HFFc6 (cell line): ENCODE data around the gene SPESP1. TPM values are rescaled to one million over a fixed set of nuclear protein-coding genes. Genes with fewer than 3 reads are reported as not detected.

Experiments used
- DNase-seq: peaks from one replicate; pipeline ENCODE4 v3.0.0-alpha.2; 2018
- H3K27ac Mint-ChIP-seq: 2 replicates; pipeline ENCODE4 v1.8.0; 2020; ENCODE audit warnings: mild to moderate bottlenecking, mixed read lengths
- H3K27me3 Mint-ChIP-seq: 2 replicates; pipeline ENCODE4 v1.8.0; 2021; ENCODE audit warnings: mild to moderate bottlenecking, moderate library complexity, mixed read lengths; ENCODE audit not compliant: insufficient read depth
- H3K36me3 Mint-ChIP-seq: 2 replicates; pipeline ENCODE4 v1.8.0; 2021; ENCODE audit warnings: low read depth, mixed read lengths
- H3K4me1 Mint-ChIP-seq: 2 replicates; pipeline ENCODE4 v1.8.0; 2020; ENCODE audit warnings: low read depth, mixed read lengths
- H3K4me3 Mint-ChIP-seq: 2 replicates; pipeline ENCODE4 v1.8.0; 2020; ENCODE audit warnings: mild to moderate bottlenecking, moderate library complexity, mixed read lengths
- H3K9me3 Mint-ChIP-seq: 2 replicates; pipeline ENCODE4 v1.8.0; 2020; ENCODE audit warnings: mild to moderate bottlenecking, mixed read lengths
- total RNA-seq, 6 experiments: library from RNA; stranded (reverse); fragmentation: NEBNext Ultra II Directional; extraction: Animal tissue kit (Norgen Biotek cat#: 25700); gene quantifications; 2 replicates in 1 of 6; 3 replicates in 5 of 6; pipeline ENCODE4 v1.2.3, GENCODE V29; 2021
- TF ChIP-seq, protein P1 (sequence below): fragments of 200-600 bp; sonication (generic); IDR thresholded peaks from 2 replicates; pipeline ENCODE4 v1.5.0; 2021; ENCODE audit warnings: antibody characterized with exemption, mild to moderate bottlenecking

SPESP1 gene
- total RNA-seq, 6 experiments from 2014 or later = 0.52 to 8.8 (median 7.9) TPM

DNA sequence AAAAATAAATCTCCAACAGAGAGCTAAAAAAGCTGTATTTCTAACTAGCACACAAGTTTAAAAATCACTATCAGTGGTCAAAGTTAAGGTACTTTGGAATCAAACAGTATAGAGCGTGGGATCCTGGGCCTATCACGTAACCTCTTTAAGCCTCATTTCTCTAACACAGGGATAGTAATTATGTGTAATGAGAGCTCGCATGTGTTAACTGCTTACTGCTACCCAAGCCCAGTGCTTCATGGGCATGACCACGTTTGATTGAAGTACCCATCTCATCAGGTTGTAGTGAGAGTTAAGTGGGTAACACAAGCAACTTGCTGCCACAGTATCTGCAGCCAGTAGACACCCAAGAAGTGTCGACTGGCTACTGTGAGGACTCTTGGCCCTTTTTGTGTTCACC is 56.0 kb downstream of the SPESP1 start:
- TF ChIP-seq, protein P1, sequence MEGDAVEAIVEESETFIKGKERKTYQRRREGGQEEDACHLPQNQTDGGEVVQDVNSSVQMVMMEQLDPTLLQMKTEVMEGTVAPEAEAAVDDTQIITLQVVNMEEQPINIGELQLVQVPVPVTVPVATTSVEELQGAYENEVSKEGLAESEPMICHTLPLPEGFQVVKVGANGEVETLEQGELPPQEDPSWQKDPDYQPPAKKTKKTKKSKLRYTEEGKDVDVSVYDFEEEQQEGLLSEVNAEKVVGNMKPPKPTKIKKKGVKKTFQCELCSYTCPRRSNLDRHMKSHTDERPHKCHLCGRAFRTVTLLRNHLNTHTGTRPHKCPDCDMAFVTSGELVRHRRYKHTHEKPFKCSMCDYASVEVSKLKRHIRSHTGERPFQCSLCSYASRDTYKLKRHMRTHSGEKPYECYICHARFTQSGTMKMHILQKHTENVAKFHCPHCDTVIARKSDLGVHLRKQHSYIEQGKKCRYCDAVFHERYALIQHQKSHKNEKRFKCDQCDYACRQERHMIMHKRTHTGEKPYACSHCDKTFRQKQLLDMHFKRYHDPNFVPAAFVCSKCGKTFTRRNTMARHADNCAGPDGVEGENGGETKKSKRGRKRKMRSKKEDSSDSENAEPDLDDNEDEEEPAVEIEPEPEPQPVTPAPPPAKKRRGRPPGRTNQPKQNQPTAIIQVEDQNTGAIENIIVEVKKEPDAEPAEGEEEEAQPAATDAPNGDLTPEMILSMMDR = no peak
- peaks cover 19% of the 10 kb centered on the region for H3K27me3 Mint-ChIP-seq
- peaks cover 6% of the 10 kb centered on the region; the same call in 1 of the 2 replicates for H3K4me1 Mint-ChIP-seq
- 0 out of 2 replicates have a peak, but pooled peaks cover 6% of the 10 kb centered on the region for H3K36me3 Mint-ChIP-seq
- H3K27ac Mint-ChIP-seq = no peak overlapping the region
- no peak overlapping the region for H3K4me3 Mint-ChIP-seq
- no peak for DNase-seq
- H3K9me3 Mint-ChIP-seq = no peaks in the 10 kb centered on the region

- Mint-ChIP-seq H3K27ac (no peak overlapping the region), H3K27me3 (peaks cover 19% of the 10 kb centered on the region), H3K9me3 (no peaks in the 10 kb centered on the region), H3K4me3 (no peak overlapping the region), H3K36me3 (0 out of 2 replicates have a peak, but pooled peaks cover 6% of the 10 kb centered on the region), H3K4me1 (peaks cover 6% of the 10 kb centered on the region; the same call in 1 of the 2 replicates)
- TF ChIP-seq, protein P1 = no peak
- no peak for DNase-seq
Observed at GRCh38 chr15:68987120-68987519, 56.8 kb downstream of the SPESP1 start.

- no peak overlapping the region for H3K4me3 Mint-ChIP-seq
- H3K27me3 Mint-ChIP-seq = peaks cover 19% of the 10 kb centered on the region
- 0 out of 2 replicates have a peak, but pooled peaks cover 6% of the 10 kb centered on the region for H3K36me3 Mint-ChIP-seq
- TF ChIP-seq, protein P1 = no peak
- no peak overlapping the region for H3K27ac Mint-ChIP-seq
- peaks cover 8% of the 10 kb centered on the region; the same call in 1 of the 2 replicates for H3K4me1 Mint-ChIP-seq
- no peak for DNase-seq
- no peaks in the 10 kb centered on the region for H3K9me3 Mint-ChIP-seq
Observed at GRCh38 chr15:68987676-68988075, 57.4 kb downstream of the SPESP1 start.

DNA sequence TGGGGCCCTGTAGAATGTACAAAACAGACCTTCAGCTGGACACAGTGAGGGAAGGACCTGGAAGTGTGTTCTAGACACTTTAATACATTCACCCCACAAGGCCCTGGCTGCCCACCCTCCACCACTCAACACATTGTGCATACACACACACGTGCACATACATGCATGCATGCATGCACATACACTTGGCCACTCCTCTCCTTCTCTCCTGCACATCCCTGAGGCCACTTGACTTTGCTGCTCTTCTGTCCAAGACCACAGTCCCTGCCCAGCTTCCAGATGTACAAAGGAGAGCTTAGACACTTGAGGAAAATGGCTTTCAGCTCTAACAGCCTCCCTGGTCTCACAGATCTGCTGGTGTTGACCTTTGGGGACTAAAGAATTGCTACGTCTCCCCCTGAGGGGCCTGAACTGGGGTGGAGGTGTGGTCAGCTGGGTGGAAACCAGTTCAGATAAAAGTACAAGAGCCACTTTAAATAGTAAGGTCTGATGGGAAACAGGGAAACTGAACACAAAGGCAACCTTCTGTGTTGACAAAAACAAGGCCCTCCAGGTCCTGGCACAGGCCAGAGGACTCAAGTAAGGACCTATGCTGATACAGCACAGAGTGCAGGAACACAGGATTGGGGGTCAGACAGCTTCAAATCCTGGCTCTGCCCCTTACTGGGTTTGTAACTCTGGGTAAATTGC is 59.4 kb downstream of the SPESP1 start:
- H3K27ac Mint-ChIP-seq = no peak overlapping the region
- no peak overlapping the region for H3K4me3 Mint-ChIP-seq
- H3K4me1 Mint-ChIP-seq = peaks cover 24% of the 10 kb centered on the region
- H3K9me3 Mint-ChIP-seq = no peaks in the 10 kb centered on the region
- H3K27me3 Mint-ChIP-seq = peaks cover 14% of the 10 kb centered on the region
- TF ChIP-seq, protein P1 = no peak
- no peak for DNase-seq
- 0 out of 2 replicates have a peak, but pooled peaks cover 6% of the 10 kb centered on the region for H3K36me3 Mint-ChIP-seq

- Mint-ChIP-seq H3K36me3 (0 out of 2 replicates have a peak, but pooled peaks cover 6% of the 10 kb centered on the region), H3K27ac (no peak overlapping the region), H3K4me3 (no peak overlapping the region), H3K27me3 (peaks cover 14% of the 10 kb centered on the region), H3K4me1 (peaks cover 29% of the 10 kb centered on the region), H3K9me3 (no peaks in the 10 kb centered on the region)
- DNase-seq = no peak
- TF ChIP-seq, protein P1 = no peak
Observed at GRCh38 chr15:68990231-68990991, 60.1 kb downstream of the SPESP1 start.
